CD4-positive, alpha-beta T cell treated with Interleukin-2 at 100 ng/mL for 4 hours (primary cell): ENCODE data around the gene PLCB3.

Source experiments
- DNase-seq: peaks from one replicate; pipeline ENCODE4 v3.0.0-alpha.2; 2020; ENCODE audit warnings: low spot score

The PLCB3 gene

GRCh38 chr11:64267207-64267945 lies 16.0 kb downstream of the PLCB3 start:
- DNase-seq = no peak

GRCh38 chr11:64268025-64268892 lies 16.9 kb downstream of the PLCB3 start:
- DNase-seq = no peak

GRCh38 chr11:64268893-64269539 lies 17.7 kb downstream of the PLCB3 start:
- DNase-seq = peak; percentile 33

GRCh38 chr11:64269540-64270220 lies 18.4 kb downstream of the PLCB3 start:
- DNase-seq = peak; percentile 98

- DNase-seq = no peak
Measured at GRCh38 chr11:64275031-64275800, 23.9 kb downstream of the PLCB3 start.

- no peak for DNase-seq
Measured at GRCh38 chr11:64275841-64276240, 24.5 kb downstream of the PLCB3 start.

- no peak for DNase-seq
Measured at GRCh38 chr11:64276653-64277431, 25.5 kb downstream of the PLCB3 start.

- DNase-seq = no peak
Measured at GRCh38 chr11:64278576-64279190, 27.4 kb downstream of the PLCB3 start.

- no peak for DNase-seq
Measured at GRCh38 chr11:64281957-64282770, 30.8 kb downstream of the PLCB3 start.

GRCh38 chr11:64283092-64283491 lies 31.8 kb downstream of the PLCB3 start:
- no peak for DNase-seq

GRCh38 chr11:64284048-64284961 lies 33.0 kb downstream of the PLCB3 start, which contains the start of gene BAD:
TSS of gene BAD (minus strand) at chr11:64284665. CDS start at chr11:64284368, 297 bp downstream.
- peak; percentile 94 for DNase-seq

GRCh38 chr11:64284962-64285884 lies 33.9 kb downstream of the PLCB3 start, which contains the start of gene GPR137:
TSS of gene GPR137 (plus strand) at chr11:64285848. CDS start at chr11:64286525, 677 bp downstream.
- DNase-seq = peak; percentile 91

GRCh38 chr11:64285885-64286800 lies 34.8 kb downstream of the PLCB3 start:
- DNase-seq = peak; percentile 19

- no peak for DNase-seq
Measured at GRCh38 chr11:64286801-64287159, 35.5 kb downstream of the PLCB3 start.

- DNase-seq = no peak
Measured at GRCh38 chr11:64287676-64288352, 36.5 kb downstream of the PLCB3 start.
